Thyroid gland (tissue), 4 donors: Measurements from ENCODE around the gene ELFN2.

Experiments used
- POLR2A ChIP-seq, 2 donors: fragments of 450-650 bp; IDR thresholded peaks; one replicate each; pipeline ENCODE4 v1.6.1; 2017; ENCODE audit warnings: antibody characterized with exemption in 2 of 2, mild to moderate bottlenecking in 2 of 2, moderate library complexity in 1 of 2
- TF ChIP-seq, protein P1 (sequence below), 6 experiments: fragments of 200-600 bp in 3 of 6; fragments of 450-650 bp in 3 of 6; sonication (generic) in 3 of 6; IDR thresholded peaks; one replicate each; pipeline ENCODE4 v1.5.1; 2016 to 2019; ENCODE audit warnings: antibody characterized with exemption in 6 of 6, mild to moderate bottlenecking in 2 of 6, inconsistent platforms in 1 of 6, moderate library complexity in 1 of 6

DNA sequence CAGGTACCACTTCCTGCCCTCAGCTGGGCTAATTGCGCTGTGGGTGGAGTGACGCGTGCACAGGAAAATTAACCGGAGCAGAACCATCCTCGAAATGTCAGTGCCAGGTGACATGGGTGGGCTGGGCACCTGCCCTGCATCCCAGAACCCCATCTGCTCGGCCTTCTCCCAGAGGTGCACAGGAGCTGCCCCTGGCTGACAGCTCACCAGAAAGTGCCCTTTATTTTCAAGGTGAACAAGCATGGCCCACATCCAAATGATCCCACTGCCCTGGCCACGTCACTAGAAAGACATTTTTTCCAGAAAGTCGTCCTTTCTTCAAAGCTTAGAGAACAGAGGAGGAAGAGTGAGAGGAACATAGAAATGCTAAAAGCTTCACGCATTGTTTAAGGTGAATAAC, 4.1 kb upstream of the ELFN2 start:
- TF ChIP-seq, protein P1, sequence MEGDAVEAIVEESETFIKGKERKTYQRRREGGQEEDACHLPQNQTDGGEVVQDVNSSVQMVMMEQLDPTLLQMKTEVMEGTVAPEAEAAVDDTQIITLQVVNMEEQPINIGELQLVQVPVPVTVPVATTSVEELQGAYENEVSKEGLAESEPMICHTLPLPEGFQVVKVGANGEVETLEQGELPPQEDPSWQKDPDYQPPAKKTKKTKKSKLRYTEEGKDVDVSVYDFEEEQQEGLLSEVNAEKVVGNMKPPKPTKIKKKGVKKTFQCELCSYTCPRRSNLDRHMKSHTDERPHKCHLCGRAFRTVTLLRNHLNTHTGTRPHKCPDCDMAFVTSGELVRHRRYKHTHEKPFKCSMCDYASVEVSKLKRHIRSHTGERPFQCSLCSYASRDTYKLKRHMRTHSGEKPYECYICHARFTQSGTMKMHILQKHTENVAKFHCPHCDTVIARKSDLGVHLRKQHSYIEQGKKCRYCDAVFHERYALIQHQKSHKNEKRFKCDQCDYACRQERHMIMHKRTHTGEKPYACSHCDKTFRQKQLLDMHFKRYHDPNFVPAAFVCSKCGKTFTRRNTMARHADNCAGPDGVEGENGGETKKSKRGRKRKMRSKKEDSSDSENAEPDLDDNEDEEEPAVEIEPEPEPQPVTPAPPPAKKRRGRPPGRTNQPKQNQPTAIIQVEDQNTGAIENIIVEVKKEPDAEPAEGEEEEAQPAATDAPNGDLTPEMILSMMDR (IDR thresholded peaks at IDR 0.05): no peak
- TF ChIP-seq POLR2A (IDR thresholded peaks at IDR 0.05): no peak
